ENCODE results near the gene NFYC. TPM values are rescaled to one million over a fixed set of nuclear protein-coding genes. Genes with fewer than 3 reads are reported as not detected.

The NFYC gene
- total RNA-seq, 1 donor from 2014 or later = 38.0 TPM

GRCh38 chr1:40795811-40796586, 104.5 kb downstream of the NFYC start:
- no peak for TF ChIP-seq EZH2 (IDR thresholded peaks at IDR 0.05)
- no peak for TF ChIP-seq EZH2phosphoT487 (IDR thresholded peaks at IDR 0.05)
- TF ChIP-seq, protein P1, sequence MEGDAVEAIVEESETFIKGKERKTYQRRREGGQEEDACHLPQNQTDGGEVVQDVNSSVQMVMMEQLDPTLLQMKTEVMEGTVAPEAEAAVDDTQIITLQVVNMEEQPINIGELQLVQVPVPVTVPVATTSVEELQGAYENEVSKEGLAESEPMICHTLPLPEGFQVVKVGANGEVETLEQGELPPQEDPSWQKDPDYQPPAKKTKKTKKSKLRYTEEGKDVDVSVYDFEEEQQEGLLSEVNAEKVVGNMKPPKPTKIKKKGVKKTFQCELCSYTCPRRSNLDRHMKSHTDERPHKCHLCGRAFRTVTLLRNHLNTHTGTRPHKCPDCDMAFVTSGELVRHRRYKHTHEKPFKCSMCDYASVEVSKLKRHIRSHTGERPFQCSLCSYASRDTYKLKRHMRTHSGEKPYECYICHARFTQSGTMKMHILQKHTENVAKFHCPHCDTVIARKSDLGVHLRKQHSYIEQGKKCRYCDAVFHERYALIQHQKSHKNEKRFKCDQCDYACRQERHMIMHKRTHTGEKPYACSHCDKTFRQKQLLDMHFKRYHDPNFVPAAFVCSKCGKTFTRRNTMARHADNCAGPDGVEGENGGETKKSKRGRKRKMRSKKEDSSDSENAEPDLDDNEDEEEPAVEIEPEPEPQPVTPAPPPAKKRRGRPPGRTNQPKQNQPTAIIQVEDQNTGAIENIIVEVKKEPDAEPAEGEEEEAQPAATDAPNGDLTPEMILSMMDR (IDR thresholded peaks at IDR 0.05) = no peak
- no peak overlapping the region for H3K9ac ChIP-seq
- no peaks in the 10 kb centered on the region for H3K79me2 ChIP-seq (ENCODE audit: low read depth)
- H3K9me3 ChIP-seq (ENCODE audit: low read depth) = no peaks in the 10 kb centered on the region
- peaks cover 9% of the 10 kb centered on the region for H3K27me3 Mint-ChIP-seq (ENCODE audit: insufficient read depth, low read depth)
- peak overlapping the region; percentile 40 for H3K27ac Mint-ChIP-seq
- no peaks in the 10 kb centered on the region for H3K9me3 Mint-ChIP-seq
- H4K20me1 ChIP-seq (ENCODE audit: low read depth) = no peaks in the 10 kb centered on the region
- no peaks in the 10 kb centered on the region for H3F3A ChIP-seq (ENCODE audit: low read depth)
- peaks cover 55% of the 10 kb centered on the region for H3K4me1 Mint-ChIP-seq
- no peak overlapping the region for H3K4me3 ChIP-seq
- H3K36me3 ChIP-seq = no peaks in the 10 kb centered on the region
- peaks cover 5% of the 10 kb centered on the region for H3K27me3 ChIP-seq
- H3K27ac ChIP-seq = no peak overlapping the region
- H3K36me3 Mint-ChIP-seq = no peaks in the 10 kb centered on the region
- peak overlapping the region; percentile 57 for H3K4me3 Mint-ChIP-seq
- H2AFZ ChIP-seq (replicated peaks) = no peak overlapping the region
- no peak overlapping the region for H3K4me2 ChIP-seq
- DNase-seq (ENCODE audit: low spot score) = no peak
- peaks cover 11% of the 10 kb centered on the region for H3K4me1 ChIP-seq

- Histone ChIP-seq H2AFZ (replicated peaks) (no peak overlapping the region), H3K36me3 (no peaks in the 10 kb centered on the region), H4K20me1 (ENCODE audit: low read depth) (no peaks in the 10 kb centered on the region), H3K79me2 (ENCODE audit: low read depth) (no peaks in the 10 kb centered on the region), H3K4me3 (no peak overlapping the region), H3K4me2 (no peak overlapping the region), H3F3A (ENCODE audit: low read depth) (peaks cover 9% of the 10 kb centered on the region), H3K27ac (no peak overlapping the region), H3K27me3 (peaks cover 11% of the 10 kb centered on the region), H3K9me3 (ENCODE audit: low read depth) (no peaks in the 10 kb centered on the region), H3K4me1 (peaks cover 22% of the 10 kb centered on the region), H3K9ac (no peak overlapping the region)
- no peak for DNase-seq (ENCODE audit: low spot score)
- H3K27me3 Mint-ChIP-seq (ENCODE audit: insufficient read depth, low read depth) = peaks cover 9% of the 10 kb centered on the region
- peaks cover 63% of the 10 kb centered on the region for H3K4me1 Mint-ChIP-seq
- H3K36me3 Mint-ChIP-seq = no peaks in the 10 kb centered on the region
- peak overlapping the region; percentile 9 for H3K27ac Mint-ChIP-seq
- no peak overlapping the region for H3K4me3 Mint-ChIP-seq
- H3K9me3 Mint-ChIP-seq = no peaks in the 10 kb centered on the region
- TF ChIP-seq EZH2phosphoT487 (IDR thresholded peaks at IDR 0.05) (no peak), EZH2 (IDR thresholded peaks at IDR 0.05) (no peak)
- TF ChIP-seq, protein P1 (IDR thresholded peaks at IDR 0.05) = no peak
Measured at GRCh38 chr1:40796939-40797667, 105.6 kb downstream of the NFYC start.

DNA sequence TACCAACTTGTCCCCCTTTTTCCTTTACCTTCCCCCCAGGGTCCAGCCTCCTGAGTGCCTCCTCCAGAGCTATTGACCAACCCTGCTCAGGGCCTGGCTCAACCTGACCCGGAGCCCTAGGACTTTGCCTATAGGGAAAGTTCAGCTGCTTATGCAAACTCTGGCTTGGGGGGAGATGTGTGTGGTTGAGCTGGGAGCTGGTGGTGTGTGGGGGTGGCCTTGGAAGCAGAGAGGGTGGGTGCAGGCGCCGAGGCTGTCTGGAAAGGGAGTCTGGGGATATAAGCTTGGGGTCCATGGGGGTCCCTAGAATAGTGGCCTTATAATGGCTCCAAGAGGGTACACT, 106.1 kb downstream of the NFYC start:
- H2AFZ ChIP-seq (replicated peaks) = no peak overlapping the region
- H3K4me1 Mint-ChIP-seq = peaks cover 64% of the 10 kb centered on the region
- H3K4me3 Mint-ChIP-seq = no peak overlapping the region
- peak overlapping the region; percentile 74 for H3K27ac Mint-ChIP-seq
- no peaks in the 10 kb centered on the region for H3K36me3 Mint-ChIP-seq
- H3K9me3 Mint-ChIP-seq = no peaks in the 10 kb centered on the region
- H3K27me3 ChIP-seq = peaks cover 11% of the 10 kb centered on the region
- H3K79me2 ChIP-seq (ENCODE audit: low read depth) = no peaks in the 10 kb centered on the region
- H3K27me3 Mint-ChIP-seq (ENCODE audit: insufficient read depth, low read depth) = peaks cover 9% of the 10 kb centered on the region
- H3K4me1 ChIP-seq = peaks cover 23% of the 10 kb centered on the region
- H3K9me3 ChIP-seq (ENCODE audit: low read depth) = no peaks in the 10 kb centered on the region
- peaks cover under 1% of the 10 kb centered on the region for H4K20me1 ChIP-seq (ENCODE audit: low read depth)
- DNase-seq (ENCODE audit: low spot score) = no peak
- H3F3A ChIP-seq (ENCODE audit: low read depth) = peaks cover 12% of the 10 kb centered on the region
- H3K9ac ChIP-seq = no peak overlapping the region
- TF ChIP-seq, protein P1 (IDR thresholded peaks at IDR 0.05) = no peak
- no peak for TF ChIP-seq EZH2phosphoT487 (IDR thresholded peaks at IDR 0.05)
- TF ChIP-seq EZH2 (IDR thresholded peaks at IDR 0.05) = no peak
- no peaks in the 10 kb centered on the region for H3K36me3 ChIP-seq
- no peak overlapping the region for H3K4me2 ChIP-seq
- H3K27ac ChIP-seq = no peak overlapping the region
- H3K4me3 ChIP-seq = no peak overlapping the region
